ENCODE data around the gene MYO1B. TPM values are rescaled to one million over a fixed set of nuclear protein-coding genes. Genes with fewer than 3 reads are reported as not detected.

Gene MYO1B
- total RNA-seq, 1 experiment from 2014 or later: 43.6 TPM

DNA sequence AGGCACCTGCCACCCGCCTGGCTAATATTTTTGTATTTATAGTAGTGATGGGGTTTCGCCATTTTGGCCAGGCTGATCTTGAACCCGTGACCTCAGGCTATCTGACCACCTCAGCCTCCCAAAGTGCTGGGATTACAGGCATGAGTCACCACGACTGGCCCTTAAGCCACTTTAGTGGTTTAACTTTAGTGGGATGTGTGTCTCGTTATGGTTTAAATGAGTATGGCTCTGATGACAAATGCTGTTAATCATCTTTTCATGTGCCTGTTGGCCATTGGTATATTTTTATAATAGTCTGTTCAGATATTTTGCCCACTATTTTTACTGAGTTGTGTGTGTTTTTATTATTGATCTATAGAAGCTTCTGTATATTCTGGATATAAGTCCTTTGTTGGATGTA is 205.9 kb downstream of the MYO1B start:
- POLR2A ChIA-PET: no interaction called here
- H3K36me3 Mint-ChIP-seq: peaks cover 15% of the 10 kb centered on the region
- DNase-seq (ENCODE audit: low spot score): no peak
- H3K27me3 Mint-ChIP-seq (ENCODE audit: low read depth): no peaks in the 10 kb centered on the region
- CTCF ChIA-PET: no interaction called here
- H3K9me3 Mint-ChIP-seq: peaks cover 30% of the 10 kb centered on the region
- ATAC-seq: no peak
- no peaks in the 10 kb centered on the region for H3K4me1 Mint-ChIP-seq
- H3K4me3 Mint-ChIP-seq: no peak overlapping the region
- TF ChIP-seq ZNF121 (CRISPR knock-in tag; IDR thresholded peaks at IDR 0.05): no peak
- no peak for TF ChIP-seq EMX1 (CRISPR knock-in tag; IDR thresholded peaks at IDR 0.05)
- no peak for TF ChIP-seq E2F5 (CRISPR knock-in tag; IDR thresholded peaks at IDR 0.05)
- TF ChIP-seq, protein P1, sequence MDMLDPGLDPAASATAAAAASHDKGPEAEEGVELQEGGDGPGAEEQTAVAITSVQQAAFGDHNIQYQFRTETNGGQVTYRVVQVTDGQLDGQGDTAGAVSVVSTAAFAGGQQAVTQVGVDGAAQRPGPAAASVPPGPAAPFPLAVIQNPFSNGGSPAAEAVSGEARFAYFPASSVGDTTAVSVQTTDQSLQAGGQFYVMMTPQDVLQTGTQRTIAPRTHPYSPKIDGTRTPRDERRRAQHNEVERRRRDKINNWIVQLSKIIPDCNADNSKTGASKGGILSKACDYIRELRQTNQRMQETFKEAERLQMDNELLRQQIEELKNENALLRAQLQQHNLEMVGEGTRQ (CRISPR knock-in tag; IDR thresholded peaks at IDR 0.05): no peak
- no peak for TF ChIP-seq PRRX2 (CRISPR knock-in tag; IDR thresholded peaks at IDR 0.05)
- TF ChIP-seq, protein P2, sequence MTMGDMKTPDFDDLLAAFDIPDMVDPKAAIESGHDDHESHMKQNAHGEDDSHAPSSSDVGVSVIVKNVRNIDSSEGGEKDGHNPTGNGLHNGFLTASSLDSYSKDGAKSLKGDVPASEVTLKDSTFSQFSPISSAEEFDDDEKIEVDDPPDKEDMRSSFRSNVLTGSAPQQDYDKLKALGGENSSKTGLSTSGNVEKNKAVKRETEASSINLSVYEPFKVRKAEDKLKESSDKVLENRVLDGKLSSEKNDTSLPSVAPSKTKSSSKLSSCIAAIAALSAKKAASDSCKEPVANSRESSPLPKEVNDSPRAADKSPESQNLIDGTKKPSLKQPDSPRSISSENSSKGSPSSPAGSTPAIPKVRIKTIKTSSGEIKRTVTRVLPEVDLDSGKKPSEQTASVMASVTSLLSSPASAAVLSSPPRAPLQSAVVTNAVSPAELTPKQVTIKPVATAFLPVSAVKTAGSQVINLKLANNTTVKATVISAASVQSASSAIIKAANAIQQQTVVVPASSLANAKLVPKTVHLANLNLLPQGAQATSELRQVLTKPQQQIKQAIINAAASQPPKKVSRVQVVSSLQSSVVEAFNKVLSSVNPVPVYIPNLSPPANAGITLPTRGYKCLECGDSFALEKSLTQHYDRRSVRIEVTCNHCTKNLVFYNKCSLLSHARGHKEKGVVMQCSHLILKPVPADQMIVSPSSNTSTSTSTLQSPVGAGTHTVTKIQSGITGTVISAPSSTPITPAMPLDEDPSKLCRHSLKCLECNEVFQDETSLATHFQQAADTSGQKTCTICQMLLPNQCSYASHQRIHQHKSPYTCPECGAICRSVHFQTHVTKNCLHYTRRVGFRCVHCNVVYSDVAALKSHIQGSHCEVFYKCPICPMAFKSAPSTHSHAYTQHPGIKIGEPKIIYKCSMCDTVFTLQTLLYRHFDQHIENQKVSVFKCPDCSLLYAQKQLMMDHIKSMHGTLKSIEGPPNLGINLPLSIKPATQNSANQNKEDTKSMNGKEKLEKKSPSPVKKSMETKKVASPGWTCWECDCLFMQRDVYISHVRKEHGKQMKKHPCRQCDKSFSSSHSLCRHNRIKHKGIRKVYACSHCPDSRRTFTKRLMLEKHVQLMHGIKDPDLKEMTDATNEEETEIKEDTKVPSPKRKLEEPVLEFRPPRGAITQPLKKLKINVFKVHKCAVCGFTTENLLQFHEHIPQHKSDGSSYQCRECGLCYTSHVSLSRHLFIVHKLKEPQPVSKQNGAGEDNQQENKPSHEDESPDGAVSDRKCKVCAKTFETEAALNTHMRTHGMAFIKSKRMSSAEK (CRISPR knock-in tag; IDR thresholded peaks at IDR 0.05; ENCODE audit: borderline replicate concordance): no peak
- H3K27ac Mint-ChIP-seq: no peak overlapping the region

GRCh38 chr2:191452065-191452464 is 206.9 kb downstream of the MYO1B start:
- POLR2A ChIA-PET: no interaction called here
- H3K4me1 Mint-ChIP-seq: no peaks in the 10 kb centered on the region
- no peak for DNase-seq (ENCODE audit: low spot score)

GRCh38 chr2:191453761-191454160 is 208.6 kb downstream of the MYO1B start:
- peaks cover 15% of the 10 kb centered on the region for H3K36me3 Mint-ChIP-seq
- H3K4me1 Mint-ChIP-seq: no peaks in the 10 kb centered on the region
- POLR2A ChIA-PET: no interaction called here
- no peaks in the 10 kb centered on the region for H3K27me3 Mint-ChIP-seq (ENCODE audit: low read depth)
- H3K4me3 Mint-ChIP-seq: no peak overlapping the region
- DNase-seq (ENCODE audit: low spot score) (no peak), ATAC-seq (no peak)
- H3K9me3 Mint-ChIP-seq: peaks cover 19% of the 10 kb centered on the region
- CTCF ChIA-PET: no interaction called here
- H3K27ac Mint-ChIP-seq: no peak overlapping the region
- TF ChIP-seq NFATC4 (CRISPR knock-in tag; IDR thresholded peaks at IDR 0.05) (no peak), ZNF281 (CRISPR knock-in tag; IDR thresholded peaks at IDR 0.05) (no peak), IRF1 (CRISPR knock-in tag; IDR thresholded peaks at IDR 0.05) (no peak), RORB (CRISPR knock-in tag; IDR thresholded peaks at IDR 0.05) (no peak), NR1H2 (CRISPR knock-in tag; IDR thresholded peaks at IDR 0.05) (no peak), ZNF232 (CRISPR knock-in tag; IDR thresholded peaks at IDR 0.05) (no peak), E2F5 (CRISPR knock-in tag; IDR thresholded peaks at IDR 0.05) (no peak), ESRRA (CRISPR knock-in tag; IDR thresholded peaks at IDR 0.05; ENCODE audit: borderline replicate concordance) (no peak), TCF7 (CRISPR knock-in tag; IDR thresholded peaks at IDR 0.05; ENCODE audit: low read depth) (no peak)
- TF ChIP-seq, protein P3, sequence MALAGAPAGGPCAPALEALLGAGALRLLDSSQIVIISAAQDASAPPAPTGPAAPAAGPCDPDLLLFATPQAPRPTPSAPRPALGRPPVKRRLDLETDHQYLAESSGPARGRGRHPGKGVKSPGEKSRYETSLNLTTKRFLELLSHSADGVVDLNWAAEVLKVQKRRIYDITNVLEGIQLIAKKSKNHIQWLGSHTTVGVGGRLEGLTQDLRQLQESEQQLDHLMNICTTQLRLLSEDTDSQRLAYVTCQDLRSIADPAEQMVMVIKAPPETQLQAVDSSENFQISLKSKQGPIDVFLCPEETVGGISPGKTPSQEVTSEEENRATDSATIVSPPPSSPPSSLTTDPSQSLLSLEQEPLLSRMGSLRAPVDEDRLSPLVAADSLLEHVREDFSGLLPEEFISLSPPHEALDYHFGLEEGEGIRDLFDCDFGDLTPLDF (CRISPR knock-in tag; IDR thresholded peaks at IDR 0.05): no peak
- TF ChIP-seq, protein P4, sequence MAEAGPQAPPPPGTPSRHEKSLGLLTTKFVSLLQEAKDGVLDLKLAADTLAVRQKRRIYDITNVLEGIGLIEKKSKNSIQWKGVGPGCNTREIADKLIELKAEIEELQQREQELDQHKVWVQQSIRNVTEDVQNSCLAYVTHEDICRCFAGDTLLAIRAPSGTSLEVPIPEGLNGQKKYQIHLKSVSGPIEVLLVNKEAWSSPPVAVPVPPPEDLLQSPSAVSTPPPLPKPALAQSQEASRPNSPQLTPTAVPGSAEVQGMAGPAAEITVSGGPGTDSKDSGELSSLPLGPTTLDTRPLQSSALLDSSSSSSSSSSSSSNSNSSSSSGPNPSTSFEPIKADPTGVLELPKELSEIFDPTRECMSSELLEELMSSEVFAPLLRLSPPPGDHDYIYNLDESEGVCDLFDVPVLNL (CRISPR knock-in tag; IDR thresholded peaks at IDR 0.05; ENCODE audit: borderline replicate concordance, low read depth): no peak

More at GRCh38 chr2:191452065-191452464, 206.9 kb downstream of the MYO1B start:
- peaks cover 15% of the 10 kb centered on the region for H3K36me3 Mint-ChIP-seq
- H3K9me3 Mint-ChIP-seq: peaks cover 30% of the 10 kb centered on the region
- ATAC-seq: no peak
- no peak overlapping the region for H3K27ac Mint-ChIP-seq
- no peak overlapping the region for H3K4me3 Mint-ChIP-seq
- H3K27me3 Mint-ChIP-seq (ENCODE audit: low read depth): no peaks in the 10 kb centered on the region
- no peak for TF ChIP-seq FOXP1 (CRISPR knock-in tag; IDR thresholded peaks at IDR 0.05; ENCODE audit: borderline replicate concordance)
- TF ChIP-seq CREB1 (CRISPR knock-in tag; IDR thresholded peaks at IDR 0.05): no peak
- no peak for TF ChIP-seq IRF1 (CRISPR knock-in tag; IDR thresholded peaks at IDR 0.05)
- no peak for TF ChIP-seq ZNF671 (CRISPR knock-in tag; IDR thresholded peaks at IDR 0.05)
- CTCF ChIA-PET: no interaction called here
